GM12878 (cell line): Measurements from ENCODE around the gene INO80B. TPM values are rescaled to one million over a fixed set of nuclear protein-coding genes. Genes with fewer than 3 reads are reported as not detected.
"Not testable (repeated sequence)": the region's sequence is repeated elsewhere in the genome, so short reads cannot be mapped to it uniquely, and the experiment has no call there.

Experiments used
- ATAC-seq: fragments of 200-7000 bp; cut with Tn5 transposase; 3 replicates; pipeline ENCODE4 v1.9.1; 2020; ENCODE audit warnings: mild to moderate bottlenecking, moderate library complexity
- BruUV-seq: library from RNA; stranded (reverse); fragments of 400-500 nt; replicated peaks from 2 replicates; lab custom pipeline; 2021; lab: Mats Ljungman, UMichigan
- CTCF ChIA-PET: fragments of 300-600 bp; sonication (Branson Sonifier 250); formaldehyde crosslinking; extraction: SDS; loops from one replicate; lab custom pipeline; 2021; ENCODE audit warnings: inconsistent platforms; lab: Yijun Ruan, JAX
- POLR2A ChIA-PET: fragments of 350-600 bp; formaldehyde crosslinking; extraction: SDS; loops from one replicate; lab custom pipeline; 2021; ENCODE audit warnings: inconsistent platforms; lab: Charles Lee
- RAD21 ChIA-PET: fragments of 300-600 bp; sonication (Branson Sonifier 250); formaldehyde crosslinking; loops from one replicate; lab custom pipeline; 2023; ENCODE audit warnings: antibody characterized with exemption; ENCODE audit not compliant: unreplicated experiment; lab: Charles Lee
- SMC1A ChIA-PET: fragments of 300-600 bp; sonication (Branson Sonifier 250); formaldehyde crosslinking; loops from one replicate; lab custom pipeline; 2023; ENCODE audit not compliant: unreplicated experiment, uncharacterized antibody; lab: Charles Lee
- DNase-seq: peaks from one replicate; pipeline ENCODE4 v3.0.0-alpha.2; 2011; ENCODE audit warnings: low read depth, low spot score
- FAIRE-seq: peaks from 3 replicates; lab custom pipeline; 2011; peaks lifted over from hg19 to GRCh38; lab: Jason Lieb, UNC
- H2AFZ ChIP-seq: 2 replicates; pipeline ENCODE4 v1.6.0; 2011; ENCODE audit warnings: low read depth, low read length, control low read depth; ENCODE audit not compliant: control insufficient read depth
- H3K27ac ChIP-seq: 2 replicates; pipeline ENCODE4 v1.5.1; 2011; ENCODE audit warnings: control low read depth; ENCODE audit not compliant: control insufficient read depth, insufficient read depth
- H3K27me3 ChIP-seq, 2 experiments: replicated peaks in 1 of 2; 2 replicates each; pipeline versions ENCODE4 v1.6.0 to v1.6.1; 2011; ENCODE audit warnings: low read length in 1 of 2; ENCODE audit not compliant: control insufficient read depth in 2 of 2, insufficient read depth in 2 of 2
- H3K36me3 ChIP-seq, 2 experiments: 2 replicates each; pipeline ENCODE4 v1.5.1; 2011; ENCODE audit warnings: low read length in 1 of 2; ENCODE audit not compliant: control insufficient read depth in 2 of 2, insufficient read depth in 2 of 2
- H3K4me1 ChIP-seq: 2 replicates; pipeline ENCODE4 v1.6.1; 2011; ENCODE audit warnings: mild to moderate bottlenecking, low read length, moderate library complexity, mixed read lengths; ENCODE audit not compliant: control insufficient read depth, insufficient read depth
- H3K4me2 ChIP-seq: 2 replicates; pipeline ENCODE4 v1.6.0; 2011; ENCODE audit warnings: control low read depth; ENCODE audit not compliant: control insufficient read depth, insufficient read depth
- H3K4me3 ChIP-seq: fragments of 200-600 bp; sonication (generic); 2 replicates; pipeline ENCODE4 v1.5.1; 2016
- H3K79me2 ChIP-seq: 2 replicates; pipeline ENCODE4 v1.6.0; 2011; ENCODE audit warnings: low read length; ENCODE audit not compliant: control insufficient read depth, insufficient read depth
- H3K9ac ChIP-seq: 2 replicates; pipeline ENCODE4 v1.8.0; 2011; ENCODE audit warnings: low read length, control low read depth, mixed read lengths; ENCODE audit not compliant: control insufficient read depth, insufficient read depth
- H3K9me3 ChIP-seq: replicated peaks from 3 replicates; pipeline ENCODE4 v1.5.1; 2011; ENCODE audit warnings: mild to moderate bottlenecking, low read length; ENCODE audit not compliant: control insufficient read depth, insufficient read depth
- H4K20me1 ChIP-seq: 2 replicates; pipeline ENCODE4 v1.6.0; 2011; ENCODE audit not compliant: control insufficient read depth, insufficient read depth
- BCL3 ChIP-seq: IDR thresholded peaks from 2 replicates; pipeline ENCODE4 v1.6.1; 2011; ENCODE audit warnings: borderline replicate concordance, low read depth, mild to moderate bottlenecking, moderate library complexity, low read length; ENCODE audit not compliant: insufficient read depth, poor library complexity, severe bottlenecking
- KLF5 ChIP-seq: fragments of 450-650 bp; IDR thresholded peaks from 2 replicates; pipeline ENCODE4 v1.6.1; 2014; ENCODE audit warnings: mild to moderate bottlenecking; ENCODE audit not compliant: partially characterized antibody
- MTA3 ChIP-seq: IDR thresholded peaks from 2 replicates; pipeline ENCODE4 v1.6.1; 2012; ENCODE audit warnings: low read length, inconsistent platforms, borderline replicate concordance
- MXI1 ChIP-seq: fragments of 150-350 bp; IDR thresholded peaks from 2 replicates; pipeline ENCODE4 v1.6.1; 2011; ENCODE audit warnings: low read depth, mild to moderate bottlenecking, inconsistent platforms, low read length, improper control_type of control experiment
- POLR2A ChIP-seq: IDR thresholded peaks from 2 replicates; pipeline ENCODE4 v1.6.1; 2011; ENCODE audit warnings: low read depth, mild to moderate bottlenecking, low read length
- POLR2AphosphoS2 ChIP-seq: IDR thresholded peaks from 2 replicates; pipeline ENCODE4 v1.6.1; 2011; ENCODE audit warnings: low read depth, mild to moderate bottlenecking, low read length, improper control_type of control experiment, moderate library complexity
- SMAD5 ChIP-seq: IDR thresholded peaks from 2 replicates; pipeline ENCODE4 v1.6.1; 2016; ENCODE audit warnings: antibody characterized with exemption, low read depth
- WGBS: methylation state at CpG from one replicate; pipeline ENCODE4 v1.1.6; 2016; ENCODE audit warnings: low lambda C conversion rate; ENCODE audit not compliant: insufficient replicate concordance, insufficient coverage; ENCODE audit errors: missing lambda C conversion rate; 5-methylcytosine and 5-hydroxymethylcytosine counted together
- in situ Hi-C: fragments of 300-500 bp; cut with MboI; formaldehyde crosslinking; loops from 9 replicates; pipeline ENCODE4 v1.14.3; 2018; ENCODE audit warnings: mixed read lengths
- intact Hi-C: fragments of 100-400 bp; cut with micrococcal nuclease; formaldehyde crosslinking; loops from one replicate; pipeline ENCODE4 v1.14.2; 2022; ENCODE audit not compliant: unreplicated experiment
- polyA plus RNA-seq, 11 experiments: library from polyadenylated mRNA; depleted of rRNA in 4 of 11; unstranded in 6 of 11; stranded (reverse) in 5 of 11; fragments of >200 nt; fragmentation: Nextera tagmentation in 4 of 11; fragmentation: Illumina TruSeq in 1 of 11; extraction: Ambion mirVana in 4 of 11; extraction: Trizol in 1 of 11; gene quantifications; 1 replicate in 1 of 11; 2 replicates in 10 of 11; pipeline versions ENCODE4 v1.2.1 to v1.2.3, GENCODE V29; 2011 to 2016; ENCODE audit warnings: inconsistent platforms in 2 of 11, missing spikeins in 2 of 11, low read depth in 1 of 11
- total RNA-seq, 4 experiments: library from RNA; depleted of rRNA in 3 of 4; stranded (reverse); fragments of >200 nt in 3 of 4; fragmentation: Illumina TruSeq in 1 of 4; extraction: Trizol in 1 of 4; gene quantifications; 2 replicates each; pipeline versions ENCODE4 v1.2.1 to v1.2.3, GENCODE V29; 2013 to 2021

The INO80B gene
- total and polyA plus RNA-seq, 10 of the 15 experiments (the other 5 are each of a cell fraction or from before 2014, with no cell fraction given), result 1.3 to 26.7 (median 11.1) TPM

GRCh38 chr2:74458938-74459363 is 4.1 kb downstream of the INO80B start (continued):
- TF ChIP-seq KLF5 (no peak), BCL3 (no peak), MXI1 (no peak)

- 58% methylated on average over 13 of the region's 13 CpGs for WGBS
These were observed 4.7 kb downstream of the INO80B start for GRCh38 chr2:74459503-74460118.

More at GRCh38 chr2:74459503-74460118, 4.7 kb downstream of the INO80B start:
- H4K20me1 ChIP-seq, H3K9ac ChIP-seq, intact Hi-C loops, BruUV-seq, H3K27me3 ChIP-seq, H3K9me3 ChIP-seq, ATAC-seq, FAIRE-seq, H3K27ac ChIP-seq, DNase-seq, in situ Hi-C loops, H2AFZ ChIP-seq, H3K36me3 ChIP-seq: not testable (repeated sequence)
- Histone ChIP-seq H3K4me3 (peak overlapping the region; percentile 99), H3K4me2 (peak overlapping the region; percentile 87), H3K4me1 (peaks cover 19% of the 10 kb centered on the region), H3K79me2 (peaks cover 28% of the 10 kb centered on the region)
- SMC1A ChIA-PET, result interaction anchor here (1.3 to 5.5 kb wide), 5 partner anchors 21 to 119 kb away, joined by 3 to 24 read pairs (median 8); partner anchors contain the start of genes C2orf81, CCDC142, TTC31 and WDR54
- RAD21 ChIA-PET, result interaction anchor here (1.2 to 1.8 kb wide), 4 partner anchors 13 to 68 kb away, joined by 4 to 11 read pairs (median 8); partner anchors contain the start of genes C2orf81, MRPL53, PCGF1 and WDR54
- CTCF ChIA-PET, result interaction anchor here (1.4 to 6.7 kb wide), 5 partner anchors 15 to 128 kb away, joined by 10 to 54 read pairs (median 10); partner anchors contain the start of genes AUP1, CCDC142, HTRA2 and TTC31
- POLR2A ChIA-PET, result interaction anchor here (2.0 to 5.8 kb wide), 3 partner anchors 12 to 22 kb away, joined by 14 to 44 read pairs (median 29); partner anchors contain the start of genes CCDC142, MRPL53, RTKN and TTC31
- TF ChIP-seq MTA3, result peak; percentile 27; the same call in 1 of the 2 replicates
- 0 out of 2 replicates have a peak, but pooled peaks have one; percentile 33 for TF ChIP-seq POLR2AphosphoS2
- TF ChIP-seq SMAD5, result 0 out of 2 replicates have a peak, but pooled peaks have one; percentile 14
- TF ChIP-seq BCL3, result peak; percentile 11
- TF ChIP-seq POLR2A, result peak; percentile 68
